Medulla oblongata (tissue), 1 donor: ENCODE data around the gene FYB1.
A peak's percentile ranks its signal among the peaks of the same experiment; 100 is the strongest.
"Not testable (repeated sequence)": the region's sequence is repeated elsewhere in the genome, so short reads cannot be mapped to it uniquely, and the experiment has no call there.

Experiments
- DNase-seq: peaks from one replicate; pipeline ENCODE4 v3.0.0-alpha.2; 2015; ENCODE audit errors: extremely low spot score

FYB1 gene

GRCh38 chr5:39219437-39219836 lies at the start of gene FYB1:
TSS of gene FYB1 (minus strand) at chr5:39219563. CDS start at chr5:39202960, 16,603 bp downstream.
- DNase-seq = peak; percentile 82

- no peak for DNase-seq
These were observed 47.8 kb upstream of the FYB1 start for GRCh38 chr5:39267186-39267585.

GRCh38 chr5:39266442-39266841 lies 47.1 kb upstream of the FYB1 start:
- no peak for DNase-seq

GRCh38 chr5:39264528-39264927 lies 45.2 kb upstream of the FYB1 start:
- peak; percentile 16 for DNase-seq

GRCh38 chr5:39262981-39263380 lies 43.6 kb upstream of the FYB1 start:
- DNase-seq = peak; percentile 26

GRCh38 chr5:39260095-39260494 lies 40.7 kb upstream of the FYB1 start:
- DNase-seq = no peak

GRCh38 chr5:39257554-39257953 lies 38.2 kb upstream of the FYB1 start:
- no peak for DNase-seq

GRCh38 chr5:39256477-39257235 lies 37.3 kb upstream of the FYB1 start:
- DNase-seq = no peak

- DNase-seq = no peak
These were observed 36.0 kb upstream of the FYB1 start for GRCh38 chr5:39255406-39255805.

- DNase-seq = peak; percentile 23
These were observed 35.3 kb upstream of the FYB1 start for GRCh38 chr5:39254671-39255070.

- no peak for DNase-seq
These were observed 33.8 kb upstream of the FYB1 start for GRCh38 chr5:39253196-39253595.

GRCh38 chr5:39249564-39250274 lies 30.4 kb upstream of the FYB1 start:
- no peak for DNase-seq

- DNase-seq = no peak
These were observed 29.7 kb upstream of the FYB1 start for GRCh38 chr5:39249069-39249468.

- no peak for DNase-seq
These were observed 21.4 kb upstream of the FYB1 start for GRCh38 chr5:39240750-39241149.

- DNase-seq = no peak
These were observed 19.2 kb upstream of the FYB1 start for GRCh38 chr5:39238366-39239105.

- DNase-seq = no peak
These were observed 17.4 kb upstream of the FYB1 start for GRCh38 chr5:39236718-39237117.

- no peak for DNase-seq
These were observed 16.3 kb upstream of the FYB1 start for GRCh38 chr5:39235648-39236047.

GRCh38 chr5:39234494-39234893 lies 15.1 kb upstream of the FYB1 start:
- DNase-seq = not testable (repeated sequence)

GRCh38 chr5:39233783-39234182 lies 14.4 kb upstream of the FYB1 start:
- no peak for DNase-seq

GRCh38 chr5:39231705-39232525 lies 12.6 kb upstream of the FYB1 start:
- DNase-seq = peak; percentile 56

GRCh38 chr5:39228596-39228995 lies 9.2 kb upstream of the FYB1 start:
- no peak for DNase-seq

GRCh38 chr5:39226558-39226957 lies 7.2 kb upstream of the FYB1 start:
- no peak for DNase-seq
